Measurements from ENCODE around the gene FBXO24.

DNA sequence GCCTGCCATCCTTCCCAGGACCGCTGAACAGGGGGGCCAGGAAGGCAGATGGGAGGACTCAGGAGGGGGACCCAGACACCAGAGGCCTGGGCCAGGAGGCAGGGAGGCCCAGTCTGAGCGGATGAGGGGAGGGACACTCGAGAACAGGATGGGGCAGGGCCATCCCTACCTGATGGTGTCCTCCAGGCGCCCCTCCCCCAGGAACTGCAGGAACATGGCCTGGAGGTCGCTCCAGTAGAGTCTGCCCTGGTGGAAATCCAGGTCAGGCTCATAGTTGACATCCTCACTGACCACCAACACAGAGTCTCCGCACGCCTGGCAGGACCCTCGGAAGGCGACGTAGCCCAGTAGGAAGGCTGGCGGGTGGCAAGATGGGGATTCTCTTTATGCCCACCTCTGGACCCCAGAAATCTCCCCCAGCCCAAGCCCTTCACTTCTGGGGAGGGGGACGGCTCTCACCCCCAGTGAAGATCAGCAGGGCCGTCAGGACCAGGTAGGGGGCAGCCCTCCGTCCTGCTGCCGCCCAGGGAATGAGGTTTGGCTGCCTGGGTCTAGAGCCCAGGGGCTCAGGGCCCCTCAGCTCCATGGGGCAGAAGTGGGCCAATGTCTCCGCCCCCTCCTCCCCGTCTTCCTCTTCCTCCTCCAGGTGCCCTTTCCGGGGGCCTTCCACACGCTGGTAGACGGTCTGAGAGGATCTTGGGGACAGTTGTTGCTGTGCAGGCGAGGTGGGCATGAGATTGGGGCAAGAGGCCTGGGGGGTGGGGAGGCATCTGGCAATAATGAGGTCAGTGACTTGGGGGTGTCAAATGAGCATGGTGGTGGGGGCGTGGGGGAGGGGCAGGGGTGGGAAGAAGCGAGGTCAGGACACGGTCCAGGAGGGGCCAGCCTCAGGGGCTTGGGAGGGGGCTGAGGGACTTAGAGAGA lies 54.7 kb downstream of the FBXO24 start:
- TF ChIP-seq POLR2AphosphoS5 (IDR thresholded peaks at IDR 0.05) (no peak), CTCF (IDR thresholded peaks at IDR 0.05) (no peak), EP300 (IDR thresholded peaks at IDR 0.05; ENCODE audit: low read depth) (no peak)
